AG20443 (cell line): ENCODE results near the gene CHERP.

Experiments used
- DNase-seq: peaks from one replicate; pipeline ENCODE4 v3.0.0; 2012; ENCODE audit warnings: low spot score, mixed read lengths

Gene CHERP

GRCh38 chr19:16542045-16542909 lies at the start of gene CHERP:
Gene CHERP, minus strand, starts transcription at chr19:16542437. Its CDS starts 59 bp downstream, at chr19:16542378.
- peak; percentile 99 for DNase-seq

- no peak for DNase-seq
Measured at GRCh38 chr19:16590876-16591802, 48.9 kb upstream of the CHERP start.

- DNase-seq = no peak
Measured at GRCh38 chr19:16589917-16590316, 47.7 kb upstream of the CHERP start.

- DNase-seq = no peak
Measured at GRCh38 chr19:16588824-16589577, 46.8 kb upstream of the CHERP start.

- no peak for DNase-seq
Measured at GRCh38 chr19:16587833-16588823, 45.9 kb upstream of the CHERP start.

GRCh38 chr19:16586991-16587832 lies 45.0 kb upstream of the CHERP start:
- peak; percentile 50 for DNase-seq

GRCh38 chr19:16586477-16586871 lies 44.2 kb upstream of the CHERP start:
- no peak for DNase-seq

GRCh38 chr19:16585808-16586476 lies 43.7 kb upstream of the CHERP start:
- DNase-seq = no peak

GRCh38 chr19:16585094-16585801 lies 43.0 kb upstream of the CHERP start:
- no peak for DNase-seq

- DNase-seq = peak; percentile 92
Measured at GRCh38 chr19:16584248-16585093, 42.2 kb upstream of the CHERP start.

GRCh38 chr19:16582486-16583261 lies 40.4 kb upstream of the CHERP start:
- no peak for DNase-seq

- DNase-seq = peak; percentile 42
Measured at GRCh38 chr19:16581971-16582343, 39.7 kb upstream of the CHERP start.

GRCh38 chr19:16581145-16581970 lies 39.1 kb upstream of the CHERP start:
- no peak for DNase-seq

GRCh38 chr19:16579381-16579780 lies 37.1 kb upstream of the CHERP start:
- DNase-seq = no peak

GRCh38 chr19:16577531-16577985 lies 35.3 kb upstream of the CHERP start:
- no peak for DNase-seq
